ENCODE measurements around the gene POLH.
"Not testable (repeated sequence)": the region's sequence is repeated elsewhere in the genome, so short reads cannot be mapped to it uniquely, and the experiment has no call there.

Gene POLH

GRCh38 chr6:43629104-43629504 is 53.1 kb downstream of the POLH start, which contains the start of gene GTPBP2:
TSS of gene GTPBP2 (minus strand) at chr6:43629264. CDS start at chr6:43629162, 102 bp downstream.
- H3K27ac ChIP-seq: peak within 1 kb of the TSS; percentile 99

GRCh38 chr6:43629505-43630300 is 53.7 kb downstream of the POLH start:
- no peak for TF ChIP-seq CTCF (conservative IDR thresholded peaks at IDR 0.05; ENCODE audit: low read depth)
- CTCF ChIA-PET: interaction anchor here (1.0 kb wide), 1 partner anchor 143 kb away, joined by 3 read pairs; no protein-coding TSS in a partner anchor
- peak; percentile 99 for DNase-seq (ENCODE audit: low spot score)
- POLR2A ChIA-PET (ENCODE audit: low non-redundant PET): interaction anchor here (0.6 to 1.5 kb wide), 5 partner anchors 9 to 145 kb away, joined by 3 to 5 read pairs (median 3); no protein-coding TSS in a partner anchor
- H3K27ac ChIP-seq: peak overlapping the region; percentile 99

More at GRCh38 chr6:43629104-43629504, 53.1 kb downstream of the POLH start, which contains the start of gene GTPBP2:
- no peak for TF ChIP-seq CTCF (conservative IDR thresholded peaks at IDR 0.05; ENCODE audit: low read depth)
- DNase-seq (ENCODE audit: low spot score): peak; percentile 97
- CTCF ChIA-PET: no interaction called here
- POLR2A ChIA-PET (ENCODE audit: low non-redundant PET): interaction anchor here (0.6 to 1.5 kb wide), 5 partner anchors 9 to 145 kb away, joined by 3 to 5 read pairs (median 3); no protein-coding TSS in a partner anchor

GRCh38 chr6:43630980-43631619 is 55.1 kb downstream of the POLH start:
- no peak for TF ChIP-seq CTCF (conservative IDR thresholded peaks at IDR 0.05; ENCODE audit: low read depth)
- ChIA-PET CTCF (interaction anchor here (0.6 to 0.7 kb wide), 2 partner anchors 444 to 610 kb away, joined by 3 to 4 read pairs; no protein-coding TSS in a partner anchor), POLR2A (ENCODE audit: low non-redundant PET) (interaction anchor here (0.6 kb wide), 1 partner anchor 616 kb away, joined by 4 read pairs; no protein-coding TSS in a partner anchor)
- H3K27ac ChIP-seq: peak overlapping the region; percentile 99
- no peak for DNase-seq (ENCODE audit: low spot score)

GRCh38 chr6:43633002-43633401 is 57.0 kb downstream of the POLH start:
- POLR2A ChIA-PET (ENCODE audit: low non-redundant PET): interaction anchor here (0.7 kb wide), 1 partner anchor 92 kb away, joined by 6 read pairs; no protein-coding TSS in a partner anchor
- CTCF ChIA-PET; DNase-seq (ENCODE audit: low spot score); H3K27ac ChIP-seq: not testable (repeated sequence)

GRCh38 chr6:43634702-43635303 is 58.8 kb downstream of the POLH start:
- peak overlapping the region; percentile 80 for H3K27ac ChIP-seq

More at GRCh38 chr6:43634702-43635303, 58.8 kb downstream of the POLH start:
- ChIA-PET POLR2A (ENCODE audit: low non-redundant PET) (no interaction called here), CTCF (no interaction called here)
- no peak for TF ChIP-seq CTCF (conservative IDR thresholded peaks at IDR 0.05; ENCODE audit: low read depth)
- no peak for DNase-seq (ENCODE audit: low spot score)
